Neural progenitor cell (in vitro differentiated cells): ENCODE measurements around the gene ARAP2. TPM values are rescaled to one million over a fixed set of nuclear protein-coding genes. Genes with fewer than 3 reads are reported as not detected.

ENCODE experiments used
- DNase-seq: peaks from one replicate; pipeline ENCODE4 v3.0.0-alpha.2; 2016; ENCODE audit warnings: low spot score
- H2AFZ ChIP-seq: fragments of 200-600 bp; sonication (generic); replicated peaks from 2 replicates; pipeline ENCODE4 v1.6.1; 2016; ENCODE audit warnings: antibody characterized with exemption
- H3F3A ChIP-seq: fragments of 200-600 bp; sonication (generic); 2 replicates; pipeline ENCODE4 v1.6.1; 2016; ENCODE audit warnings: antibody characterized with exemption, low read depth
- H3K27ac ChIP-seq: fragments of 200-600 bp; sonication (generic); 2 replicates; pipeline ENCODE4 v1.5.1; 2016; ENCODE audit warnings: mild to moderate bottlenecking
- H3K27me3 ChIP-seq: fragments of 200-600 bp; sonication (generic); 2 replicates; pipeline ENCODE4 v1.6.1; 2016; ENCODE audit warnings: mild to moderate bottlenecking, moderate library complexity
- H3K36me3 ChIP-seq: fragments of 200-600 bp; sonication (generic); 2 replicates; pipeline ENCODE4 v1.5.1; 2016
- H3K4me1 ChIP-seq: fragments of 200-600 bp; sonication (generic); 2 replicates; pipeline ENCODE4 v1.6.1; 2016; ENCODE audit warnings: mixed run types
- H3K4me2 ChIP-seq: fragments of 200-600 bp; sonication (generic); 2 replicates; pipeline ENCODE4 v1.6.1; 2016
- H3K4me3 ChIP-seq: fragments of 200-600 bp; sonication (generic); 2 replicates; pipeline ENCODE4 v1.5.1; 2016
- H3K79me2 ChIP-seq: fragments of 200-600 bp; sonication (generic); 2 replicates; pipeline ENCODE4 v1.6.1; 2016; ENCODE audit warnings: low read depth
- H3K9ac ChIP-seq: fragments of 200-600 bp; sonication (generic); 2 replicates; pipeline ENCODE4 v1.6.1; 2016
- H3K9me3 ChIP-seq: fragments of 200-600 bp; sonication (generic); 2 replicates; pipeline ENCODE4 v1.5.1; 2016; ENCODE audit warnings: low read depth
- H4K20me1 ChIP-seq: fragments of 200-600 bp; sonication (generic); 2 replicates; pipeline ENCODE4 v1.6.1; 2016; ENCODE audit warnings: low read depth
- H3K27ac Mint-ChIP-seq: 3 replicates; pipeline ENCODE4 v1.8.0; 2021; ENCODE audit warnings: mixed read lengths
- H3K27me3 Mint-ChIP-seq: 2 replicates; pipeline ENCODE4 v1.8.0; 2022; ENCODE audit warnings: low read depth, mild to moderate bottlenecking, inconsistent platforms, moderate library complexity, mixed read lengths; ENCODE audit not compliant: insufficient read depth
- H3K36me3 Mint-ChIP-seq: 3 replicates; pipeline ENCODE4 v1.8.0; 2021; ENCODE audit warnings: mixed read lengths
- H3K4me1 Mint-ChIP-seq: 3 replicates; pipeline ENCODE4 v1.8.0; 2021; ENCODE audit warnings: mixed read lengths
- H3K4me3 Mint-ChIP-seq: 3 replicates; pipeline ENCODE4 v1.8.0; 2021; ENCODE audit warnings: mild to moderate bottlenecking, moderate library complexity, mixed read lengths
- H3K9me3 Mint-ChIP-seq: 3 replicates; pipeline ENCODE4 v1.8.0; 2020; ENCODE audit warnings: mixed read lengths
- EZH2 ChIP-seq: fragments of 200-600 bp; sonication (generic); IDR thresholded peaks from 2 replicates; pipeline ENCODE4 v1.6.1; 2017; ENCODE audit warnings: antibody characterized with exemption, mild to moderate bottlenecking, moderate library complexity
- EZH2phosphoT487 ChIP-seq: fragments of 200-600 bp; sonication (generic); IDR thresholded peaks from 2 replicates; pipeline ENCODE4 v1.6.1; 2017; ENCODE audit warnings: antibody characterized with exemption
- total RNA-seq: library from RNA; depleted of rRNA; stranded (reverse); fragments of >200 nt; gene quantifications from 2 replicates; pipeline ENCODE4 v1.2.3, GENCODE V29; 2015; ENCODE audit warnings: low replicate concordance
- TF ChIP-seq, protein P1 (sequence below): fragments of 200-600 bp; sonication (generic); IDR thresholded peaks from 2 replicates; pipeline ENCODE4 v1.5.1; 2017; ENCODE audit warnings: antibody characterized with exemption, mild to moderate bottlenecking

ARAP2 gene
- total RNA-seq, 1 donor from 2014 or later: 1.6 TPM

DNA sequence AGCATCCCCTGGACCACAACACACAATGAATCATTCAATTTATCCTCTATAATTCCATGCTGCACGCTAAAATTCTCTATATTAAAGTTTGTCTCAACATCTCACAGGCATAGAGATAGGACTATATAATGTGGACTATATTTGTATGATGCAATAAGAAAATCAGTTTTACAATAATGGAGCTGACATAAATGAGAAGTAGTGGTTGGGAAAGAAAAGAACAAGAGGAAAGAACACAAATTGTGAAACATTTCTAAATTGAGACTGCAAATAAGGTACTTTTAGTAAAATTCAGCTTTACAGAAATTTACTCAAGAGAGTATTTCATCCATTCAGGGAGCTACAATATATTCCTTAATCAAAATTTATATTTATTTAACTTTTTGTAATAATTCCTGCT, 120.4 kb downstream of the ARAP2 start:
- Histone ChIP-seq H3K36me3 (no peaks in the 10 kb centered on the region), H3K79me2 (no peaks in the 10 kb centered on the region), H3K4me1 (no peaks in the 10 kb centered on the region), H3K4me2 (no peak overlapping the region), H4K20me1 (no peaks in the 10 kb centered on the region), H3K27ac (no peak overlapping the region), H2AFZ (no peak overlapping the region), H3K4me3 (no peak overlapping the region), H3K9ac (no peak overlapping the region), H3K9me3 (no peaks in the 10 kb centered on the region), H3K27me3 (no peaks in the 10 kb centered on the region), H3F3A (no peaks in the 10 kb centered on the region)
- H3K4me3 Mint-ChIP-seq: no peak overlapping the region
- no peak for DNase-seq
- no peaks in the 10 kb centered on the region for H3K9me3 Mint-ChIP-seq
- TF ChIP-seq EZH2 (no peak), EZH2phosphoT487 (no peak)
- TF ChIP-seq, protein P1, sequence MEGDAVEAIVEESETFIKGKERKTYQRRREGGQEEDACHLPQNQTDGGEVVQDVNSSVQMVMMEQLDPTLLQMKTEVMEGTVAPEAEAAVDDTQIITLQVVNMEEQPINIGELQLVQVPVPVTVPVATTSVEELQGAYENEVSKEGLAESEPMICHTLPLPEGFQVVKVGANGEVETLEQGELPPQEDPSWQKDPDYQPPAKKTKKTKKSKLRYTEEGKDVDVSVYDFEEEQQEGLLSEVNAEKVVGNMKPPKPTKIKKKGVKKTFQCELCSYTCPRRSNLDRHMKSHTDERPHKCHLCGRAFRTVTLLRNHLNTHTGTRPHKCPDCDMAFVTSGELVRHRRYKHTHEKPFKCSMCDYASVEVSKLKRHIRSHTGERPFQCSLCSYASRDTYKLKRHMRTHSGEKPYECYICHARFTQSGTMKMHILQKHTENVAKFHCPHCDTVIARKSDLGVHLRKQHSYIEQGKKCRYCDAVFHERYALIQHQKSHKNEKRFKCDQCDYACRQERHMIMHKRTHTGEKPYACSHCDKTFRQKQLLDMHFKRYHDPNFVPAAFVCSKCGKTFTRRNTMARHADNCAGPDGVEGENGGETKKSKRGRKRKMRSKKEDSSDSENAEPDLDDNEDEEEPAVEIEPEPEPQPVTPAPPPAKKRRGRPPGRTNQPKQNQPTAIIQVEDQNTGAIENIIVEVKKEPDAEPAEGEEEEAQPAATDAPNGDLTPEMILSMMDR: no peak
- no peaks in the 10 kb centered on the region for H3K4me1 Mint-ChIP-seq
- no peaks in the 10 kb centered on the region for H3K36me3 Mint-ChIP-seq
- H3K27ac Mint-ChIP-seq: no peak overlapping the region
- H3K27me3 Mint-ChIP-seq: no peaks in the 10 kb centered on the region

DNA sequence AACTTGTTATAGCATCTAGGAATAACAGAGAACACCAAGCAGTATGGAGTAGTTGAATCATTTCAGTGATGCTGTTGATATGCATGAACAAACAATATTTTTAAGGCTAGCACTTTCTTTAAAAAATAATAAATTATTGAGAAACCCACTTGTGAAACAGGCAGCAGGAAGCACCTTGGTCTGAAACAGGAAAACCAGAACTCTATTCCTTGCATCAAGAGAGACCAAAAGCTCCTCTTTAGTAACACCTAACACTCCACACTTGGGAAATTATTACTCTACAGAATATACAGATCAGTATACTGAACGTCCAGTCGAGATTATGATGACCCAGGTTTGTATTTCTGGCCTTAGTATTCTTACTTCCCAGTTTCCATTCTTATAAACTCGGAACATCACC, 129.0 kb downstream of the ARAP2 start:
- TF ChIP-seq, protein P1: no peak
- TF ChIP-seq EZH2 (no peak), EZH2phosphoT487 (no peak)
- no peak overlapping the region for H3K27ac ChIP-seq

DNA sequence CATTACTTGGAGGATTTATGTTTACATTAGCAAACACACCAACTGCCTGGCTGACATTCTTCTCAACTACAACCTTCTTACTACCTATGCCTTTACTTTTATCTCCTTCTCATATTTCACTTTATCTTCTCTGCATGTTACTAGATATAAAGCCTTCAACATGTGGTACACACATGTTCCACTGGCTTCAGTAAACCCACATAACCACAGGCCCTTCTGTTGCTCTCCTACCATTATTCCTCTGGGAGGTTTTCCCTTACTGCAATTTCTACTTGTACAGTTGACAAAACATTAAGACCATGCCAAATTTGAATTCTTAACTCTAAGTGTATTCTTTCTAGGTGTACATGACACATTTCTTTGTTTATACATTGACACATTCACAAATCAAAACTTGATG, 133.1 kb downstream of the ARAP2 start:
- H3K9me3 ChIP-seq: no peaks in the 10 kb centered on the region
- no peaks in the 10 kb centered on the region for H3F3A ChIP-seq
- Mint-ChIP-seq H3K27me3 (no peaks in the 10 kb centered on the region), H3K36me3 (no peaks in the 10 kb centered on the region), H3K4me1 (no peaks in the 10 kb centered on the region), H3K4me3 (no peak overlapping the region), H3K27ac (no peak overlapping the region), H3K9me3 (no peaks in the 10 kb centered on the region)
- TF ChIP-seq, protein P1: no peak
- no peak for TF ChIP-seq EZH2phosphoT487
- TF ChIP-seq EZH2: no peak
- no peaks in the 10 kb centered on the region for H4K20me1 ChIP-seq
- H3K27me3 ChIP-seq: no peaks in the 10 kb centered on the region
- no peaks in the 10 kb centered on the region for H3K79me2 ChIP-seq
- no peaks in the 10 kb centered on the region for H3K4me1 ChIP-seq
- H3K4me3 ChIP-seq: no peak overlapping the region
- H2AFZ ChIP-seq: no peak overlapping the region
- no peak overlapping the region for H3K9ac ChIP-seq
- DNase-seq: no peak
- no peak overlapping the region for H3K27ac ChIP-seq
- H3K4me2 ChIP-seq: no peak overlapping the region
- no peaks in the 10 kb centered on the region for H3K36me3 ChIP-seq

More for the DNA sequence above, 129.0 kb downstream of the ARAP2 start:
- Histone ChIP-seq H3K9me3 (no peaks in the 10 kb centered on the region), H3K4me1 (no peaks in the 10 kb centered on the region), H3K9ac (no peak overlapping the region), H3K4me3 (no peak overlapping the region), H3K79me2 (no peaks in the 10 kb centered on the region), H3K27me3 (no peaks in the 10 kb centered on the region), H4K20me1 (no peaks in the 10 kb centered on the region), H3K36me3 (no peaks in the 10 kb centered on the region), H3K4me2 (no peak overlapping the region), H2AFZ (no peak overlapping the region), H3F3A (no peaks in the 10 kb centered on the region)
- Mint-ChIP-seq H3K27ac (no peak overlapping the region), H3K9me3 (no peaks in the 10 kb centered on the region), H3K4me3 (no peak overlapping the region), H3K36me3 (no peaks in the 10 kb centered on the region), H3K27me3 (no peaks in the 10 kb centered on the region), H3K4me1 (no peaks in the 10 kb centered on the region)
- DNase-seq: no peak

DNA sequence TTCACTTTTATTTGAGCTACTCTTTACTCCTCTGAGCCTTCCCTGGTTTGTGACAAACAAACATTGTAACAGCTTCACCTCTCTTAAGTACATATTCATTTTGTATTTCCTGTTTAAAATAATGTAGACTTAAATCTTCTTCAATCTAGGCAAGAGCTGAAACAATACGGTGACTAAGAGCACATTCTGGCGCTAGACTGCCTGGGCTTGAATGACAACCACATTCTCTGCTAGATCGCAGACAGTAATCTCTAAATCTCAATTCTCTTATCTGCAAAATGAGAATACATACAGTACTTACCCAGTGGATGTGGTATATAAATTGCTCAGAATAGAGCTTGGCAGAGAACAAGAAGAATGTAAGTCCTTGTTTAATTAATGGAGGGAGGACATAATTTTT, 144.8 kb downstream of the ARAP2 start:
- Histone ChIP-seq H3K4me1 (no peaks in the 10 kb centered on the region), H4K20me1 (no peaks in the 10 kb centered on the region), H3K27me3 (no peaks in the 10 kb centered on the region), H2AFZ (no peak overlapping the region), H3K4me3 (no peak overlapping the region), H3K9ac (no peak overlapping the region), H3K27ac (no peak overlapping the region), H3K9me3 (no peaks in the 10 kb centered on the region), H3K36me3 (no peaks in the 10 kb centered on the region), H3K4me2 (no peak overlapping the region), H3F3A (no peaks in the 10 kb centered on the region), H3K79me2 (no peaks in the 10 kb centered on the region)
- TF ChIP-seq EZH2phosphoT487 (no peak), EZH2 (no peak)
- TF ChIP-seq, protein P1: no peak
- no peaks in the 10 kb centered on the region for H3K9me3 Mint-ChIP-seq
- DNase-seq: no peak
- H3K4me3 Mint-ChIP-seq: no peak overlapping the region
- no peak overlapping the region for H3K27ac Mint-ChIP-seq
- H3K36me3 Mint-ChIP-seq: no peaks in the 10 kb centered on the region
- no peaks in the 10 kb centered on the region for H3K4me1 Mint-ChIP-seq
- H3K27me3 Mint-ChIP-seq: no peaks in the 10 kb centered on the region
